Stimulated activated CD4-positive, alpha-beta T cell treated with anti-CD3 and anti-CD28 coated beads, Interleukin-1b, Interleukin-23, amount 100 ng/mL, for 24 hours (primary cell): ENCODE data around the gene SPRYD4.
"Not testable (repeated sequence)": the region's sequence is repeated elsewhere in the genome, so short reads cannot be mapped to it uniquely, and the experiment has no call there.

Experiments used
- DNase-seq, 4 experiments: peaks; one replicate each; pipeline ENCODE4 v3.0.0-alpha.2; 2020; ENCODE audit warnings: low read depth in 4 of 4, low spot score in 1 of 4

The SPRYD4 gene

GRCh38 chr12:56468216-56469006, at the start of gene SPRYD4:
Gene SPRYD4, plus strand, starts transcription at chr12:56468578. Its CDS starts 14 bp downstream, at chr12:56468592.
- peak; percentile 81 to 90 (median 86) for DNase-seq

DNA sequence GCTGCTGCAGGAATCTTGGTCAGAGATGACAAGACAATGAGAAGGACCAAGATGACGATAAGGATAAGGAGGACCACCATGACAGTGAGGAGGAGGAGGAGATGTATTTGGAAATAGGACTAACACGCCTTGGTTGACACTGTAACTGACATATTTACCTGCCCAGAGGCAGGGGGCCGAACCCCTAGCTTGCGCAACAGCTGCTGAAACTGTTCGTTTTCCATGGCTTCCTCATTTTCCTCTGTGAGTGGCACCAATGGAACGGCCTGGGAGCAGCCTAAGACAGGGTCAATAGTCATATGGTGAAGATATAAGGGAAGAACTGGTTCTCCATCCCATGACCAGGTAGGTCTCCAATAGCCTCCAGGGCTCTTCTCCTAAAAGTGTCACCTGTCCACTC, 48.0 kb upstream of the SPRYD4 start:
- no peak for DNase-seq

GRCh38 chr12:56425193-56425592, 43.2 kb upstream of the SPRYD4 start:
- DNase-seq: no peak

DNA sequence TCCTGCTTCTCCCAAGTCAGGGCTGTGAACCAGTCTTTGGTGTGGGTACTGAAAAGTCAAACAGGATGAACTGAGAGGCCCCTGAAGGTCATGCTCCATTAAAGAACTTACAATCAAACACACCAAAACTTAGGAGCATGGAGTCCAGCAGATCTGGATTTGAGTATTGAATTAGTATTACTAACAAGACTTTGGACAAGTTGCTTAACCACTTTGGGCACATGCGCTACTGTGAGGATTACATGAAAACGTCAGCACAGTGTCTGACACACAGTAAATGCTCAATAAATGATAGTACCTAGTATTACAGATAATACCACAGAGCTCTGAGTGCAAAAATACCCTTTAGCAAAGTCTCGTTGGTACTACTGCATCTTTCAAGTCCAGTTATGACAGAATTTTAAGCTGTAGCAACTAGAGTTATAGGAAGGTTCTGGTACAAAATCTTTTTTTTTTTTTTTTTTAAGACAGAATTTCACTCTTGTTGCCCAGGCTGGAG, 42.4 kb upstream of the SPRYD4 start:
- DNase-seq: no peak

DNA sequence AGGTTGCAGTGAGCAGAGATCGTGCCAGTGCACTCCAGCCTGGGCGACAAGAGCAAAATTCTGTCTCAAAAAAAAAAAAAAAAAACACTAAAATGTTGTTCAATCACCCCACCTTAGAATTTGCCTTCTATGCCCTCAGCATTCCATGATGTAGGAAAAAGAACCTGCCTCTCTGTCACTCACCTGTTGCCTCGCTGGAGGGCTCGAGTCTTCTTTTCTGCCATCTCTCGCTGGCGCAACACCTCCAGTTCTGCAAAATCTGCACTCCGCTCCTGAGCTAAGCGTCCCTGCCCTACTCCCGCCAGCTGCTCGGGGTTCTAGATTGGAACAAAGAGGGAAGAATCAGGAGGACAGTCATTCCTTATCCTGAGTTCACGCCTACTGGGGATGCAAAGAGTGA, 37.1 kb upstream of the SPRYD4 start:
- DNase-seq: no peak

- no peak for DNase-seq
Observed at GRCh38 chr12:56431850-56432249, 36.5 kb upstream of the SPRYD4 start.

DNA sequence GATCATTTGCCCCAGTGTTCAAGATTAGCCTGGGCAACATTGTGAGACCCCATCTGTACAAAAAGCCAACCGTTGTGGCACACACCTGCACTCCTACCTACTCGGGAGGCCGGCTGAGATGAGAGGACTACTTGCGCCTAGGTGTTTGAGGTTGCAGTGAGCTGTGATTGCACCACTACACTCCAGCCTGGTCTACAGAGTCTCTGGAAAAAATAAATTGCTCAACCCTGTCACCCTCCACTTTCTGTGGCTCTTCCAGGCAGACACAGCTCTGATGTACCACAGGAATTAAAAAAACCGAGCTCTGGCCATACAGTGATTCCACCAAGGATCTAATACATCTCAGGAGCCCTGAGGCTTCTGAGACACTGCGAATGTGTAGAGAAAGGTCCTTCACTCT, 33.5 kb upstream of the SPRYD4 start:
- no peak for DNase-seq

DNA sequence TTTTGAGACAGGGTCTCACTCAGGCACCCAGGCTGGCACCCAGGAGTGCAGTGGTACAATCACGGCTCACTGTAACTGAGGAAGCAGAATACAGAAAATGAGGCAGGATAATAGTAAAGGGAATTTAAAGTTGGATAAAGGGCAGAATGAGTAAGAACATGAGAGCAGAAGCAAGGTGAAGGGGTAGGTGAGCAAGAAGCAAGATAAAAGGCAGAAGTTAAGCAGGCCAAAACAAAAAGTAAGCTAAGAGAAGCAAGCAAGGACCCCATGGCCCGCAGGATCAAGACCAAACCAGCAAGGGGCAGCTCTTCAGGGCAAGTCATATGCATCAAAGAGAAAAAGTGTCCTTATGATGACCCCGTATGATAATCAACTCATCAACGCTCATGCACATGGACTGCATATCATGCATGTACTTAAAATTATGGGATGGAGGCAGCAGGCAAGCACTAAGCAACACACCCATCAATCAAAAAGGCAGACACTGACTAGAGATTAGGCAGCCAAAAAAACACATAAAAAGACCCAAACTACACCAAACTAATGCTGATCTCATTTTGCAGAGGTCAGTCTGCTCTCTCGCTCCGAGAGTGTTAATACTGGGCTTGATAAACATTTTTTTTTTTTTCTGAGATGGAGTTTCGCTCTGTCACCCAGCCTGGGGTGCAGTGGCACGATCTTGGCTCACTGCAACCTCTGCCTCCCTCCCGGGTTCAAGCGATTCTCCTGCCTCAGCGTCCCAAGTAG, 30.8 kb upstream of the SPRYD4 start:
- DNase-seq: no peak

GRCh38 chr12:56443208-56443607, 25.2 kb upstream of the SPRYD4 start:
- not testable (repeated sequence) for DNase-seq

- DNase-seq: peak; percentile 58 to 79 (median 68)
Observed at GRCh38 chr12:56448860-56449621, 19.3 kb upstream of the SPRYD4 start, which contains the start of gene TIMELESS. Gene TIMELESS, minus strand, starts transcription at chr12:56449426. Its CDS starts 15,256 bp downstream, at chr12:56434170.

DNA sequence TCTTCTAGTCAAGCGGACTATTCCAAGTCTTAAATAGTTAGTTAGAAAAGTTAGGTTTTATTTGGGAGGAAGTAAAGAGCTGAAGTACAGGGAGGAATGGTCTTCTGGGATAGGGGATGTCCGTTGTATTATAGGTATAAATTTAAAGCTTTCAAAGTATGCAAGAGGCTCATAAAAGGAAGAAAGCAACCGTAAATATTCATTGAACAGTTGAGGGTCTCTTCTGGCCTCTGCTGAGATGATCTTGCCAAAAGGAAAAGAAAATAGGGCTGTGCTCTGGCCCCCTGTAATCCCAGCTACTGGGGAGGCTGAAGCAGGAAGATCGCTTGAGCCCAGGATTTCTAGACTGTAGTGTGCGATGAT, 18.8 kb upstream of the SPRYD4 start:
- no peak for DNase-seq

DNA sequence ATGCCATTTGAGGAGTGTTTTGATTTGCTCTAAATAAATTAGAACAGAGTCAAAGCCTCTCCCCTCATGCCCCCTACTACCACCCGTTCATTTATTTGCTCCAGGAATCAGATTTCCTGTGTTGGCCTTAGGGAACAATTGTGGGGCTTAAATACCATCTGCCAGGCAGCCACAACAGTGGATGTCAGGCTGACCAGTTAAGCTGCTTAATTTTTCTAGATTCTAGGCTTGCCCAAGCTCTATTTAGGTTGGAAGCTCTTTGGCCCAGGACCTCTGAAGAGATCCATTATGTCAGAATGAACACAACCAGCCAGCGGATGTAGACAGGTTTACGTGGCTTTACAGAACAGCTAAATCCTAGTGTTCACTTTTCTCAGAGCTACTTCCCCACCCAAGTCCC, 18.1 kb upstream of the SPRYD4 start:
- DNase-seq: no peak

DNA sequence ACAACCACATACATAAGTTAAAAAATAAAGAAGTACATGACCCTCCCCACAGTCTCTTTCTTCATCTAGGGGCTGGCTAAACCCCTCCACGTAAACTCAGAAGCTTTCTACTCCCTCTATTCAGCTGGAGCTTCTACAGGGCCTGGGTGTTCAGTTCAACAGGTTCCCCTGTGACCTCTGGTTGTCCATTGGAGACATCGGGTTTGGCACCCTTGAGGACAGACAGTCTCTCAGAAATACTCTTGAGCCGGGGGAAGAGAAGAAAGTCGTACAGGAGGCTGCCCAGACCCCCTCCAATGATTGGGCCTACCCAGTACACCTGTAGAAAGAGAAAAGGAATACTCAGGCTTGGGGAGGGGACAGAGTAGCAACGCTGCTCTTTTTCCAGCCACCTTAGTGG, 17.2 kb upstream of the SPRYD4 start:
- no peak for DNase-seq

- DNase-seq: no peak
Observed at GRCh38 chr12:56454557-56454956, 13.8 kb upstream of the SPRYD4 start, which contains the start of gene MIP. Gene MIP, minus strand, starts transcription at chr12:56454657. Its CDS starts 44 bp downstream, at chr12:56454613.

GRCh38 chr12:56457817-56458216, 10.6 kb upstream of the SPRYD4 start:
- DNase-seq: no peak

DNA sequence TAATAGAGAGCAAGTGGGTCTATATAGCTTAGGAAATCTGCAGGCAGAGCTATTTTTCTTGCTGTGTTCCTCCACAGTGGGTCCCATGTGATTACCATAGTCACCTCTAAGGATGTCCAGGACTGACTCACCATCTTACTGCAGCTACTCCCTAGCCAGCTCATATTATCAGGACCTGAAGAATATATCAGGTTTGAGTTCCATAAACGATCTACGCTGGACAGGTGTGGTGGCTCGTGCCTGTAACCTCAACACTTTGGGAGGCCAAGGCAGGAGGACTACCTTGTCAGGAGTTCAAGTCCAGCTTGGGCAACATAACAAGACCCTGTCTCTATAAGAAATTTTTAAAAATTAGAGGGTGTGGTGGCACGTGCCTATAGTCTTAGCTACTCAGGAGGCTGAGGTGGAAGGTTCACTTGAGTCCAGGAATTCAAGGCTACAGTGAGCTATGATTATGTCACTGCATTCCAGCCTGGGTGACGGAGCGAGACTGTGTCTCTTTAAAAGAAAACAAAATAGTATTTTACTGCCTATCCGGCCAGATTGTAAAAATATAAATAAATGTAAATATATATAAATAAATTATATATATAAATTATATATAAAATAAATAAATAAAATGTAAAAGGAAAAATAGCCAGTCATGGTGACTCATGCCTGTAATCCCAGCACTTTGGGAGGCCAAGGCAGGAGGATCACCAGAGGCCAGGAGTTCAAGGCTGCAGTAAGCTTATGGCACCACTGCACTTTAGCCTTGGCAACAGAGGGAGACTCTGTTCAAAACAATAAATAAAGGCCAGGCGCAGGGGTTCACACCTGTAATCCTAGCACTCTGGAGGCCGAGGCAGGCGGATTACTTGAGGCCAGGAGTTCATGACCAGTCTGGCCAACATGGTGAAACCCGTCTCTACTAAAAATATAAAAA, 6.9 kb upstream of the SPRYD4 start:
- no peak for DNase-seq

GRCh38 chr12:56462565-56462964, 5.8 kb upstream of the SPRYD4 start:
- DNase-seq: no peak

GRCh38 chr12:56469007-56469930, 891 bp downstream of the SPRYD4 start:
- no peak for DNase-seq

DNA sequence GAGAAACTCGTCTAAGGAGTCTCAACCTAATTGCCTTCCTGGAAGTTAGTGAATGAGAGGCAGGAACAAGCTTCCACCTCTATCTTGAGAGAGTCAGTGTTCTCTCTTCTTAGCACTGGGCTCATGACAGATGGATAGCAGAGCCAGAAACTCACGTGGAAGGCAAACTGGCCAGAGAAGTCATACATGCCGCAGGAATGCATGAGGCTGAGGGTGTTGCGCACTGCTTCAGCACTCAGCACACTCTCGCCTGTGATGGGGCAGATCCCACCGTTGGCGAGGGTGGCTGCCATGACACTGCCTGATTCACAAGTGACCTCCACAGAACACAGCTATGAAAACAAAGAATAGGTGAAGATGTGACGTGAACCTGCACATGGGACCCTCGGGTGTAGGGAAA, 6.0 kb downstream of the SPRYD4 start:
- DNase-seq: no peak
